GM15510 (cell line): Measurements from ENCODE around the gene SOX13.

Experiments
- POLR2A ChIP-seq: IDR thresholded peaks from 3 replicates; pipeline ENCODE4 v1.6.1; 2011; ENCODE audit warnings: borderline replicate concordance; ENCODE audit not compliant: insufficient read length; ENCODE audit errors: extremely low read depth

SOX13 gene

GRCh38 chr1:204105131-204105515 is 32.2 kb downstream of the SOX13 start:
- TF ChIP-seq POLR2A, result no peak

DNA sequence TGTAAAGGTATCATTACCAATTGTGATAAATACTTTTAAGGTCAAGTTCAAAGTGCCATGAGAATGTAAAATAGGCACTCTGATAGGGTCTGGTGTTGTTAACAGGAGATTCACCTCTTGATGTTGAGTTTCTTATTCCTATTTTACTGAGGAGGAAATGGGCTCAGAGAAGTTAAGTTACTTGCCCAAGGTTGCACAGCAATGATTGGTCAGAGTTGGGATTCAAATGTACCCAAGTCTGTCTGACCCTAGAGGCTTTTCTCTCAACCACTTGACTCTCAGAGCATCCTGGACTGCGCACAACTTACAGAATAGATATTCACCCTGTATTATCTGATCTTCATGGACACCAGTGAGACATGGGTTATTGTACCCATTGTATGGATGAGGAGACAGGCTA is 33.9 kb downstream of the SOX13 start:
- no peak for TF ChIP-seq POLR2A

DNA sequence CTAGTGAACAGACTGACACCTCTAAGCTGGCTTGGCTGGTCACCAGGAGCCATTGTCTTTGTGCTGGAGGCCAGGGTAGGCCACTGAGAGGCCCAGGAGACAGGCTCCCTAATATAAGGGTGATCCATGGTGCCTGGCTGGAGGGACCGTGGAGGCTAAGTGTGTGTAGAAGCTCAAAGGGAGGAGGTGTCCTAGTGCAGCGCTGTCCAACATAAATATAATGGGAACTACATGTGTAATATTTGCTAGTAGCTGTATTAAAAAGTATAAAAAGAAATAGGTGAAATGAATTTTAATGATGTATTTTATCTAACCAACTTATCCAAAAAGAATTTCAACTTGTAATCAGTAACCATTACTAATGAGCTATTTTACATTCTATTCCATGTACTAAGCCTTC is 35.0 kb downstream of the SOX13 start:
- no peak for TF ChIP-seq POLR2A

DNA sequence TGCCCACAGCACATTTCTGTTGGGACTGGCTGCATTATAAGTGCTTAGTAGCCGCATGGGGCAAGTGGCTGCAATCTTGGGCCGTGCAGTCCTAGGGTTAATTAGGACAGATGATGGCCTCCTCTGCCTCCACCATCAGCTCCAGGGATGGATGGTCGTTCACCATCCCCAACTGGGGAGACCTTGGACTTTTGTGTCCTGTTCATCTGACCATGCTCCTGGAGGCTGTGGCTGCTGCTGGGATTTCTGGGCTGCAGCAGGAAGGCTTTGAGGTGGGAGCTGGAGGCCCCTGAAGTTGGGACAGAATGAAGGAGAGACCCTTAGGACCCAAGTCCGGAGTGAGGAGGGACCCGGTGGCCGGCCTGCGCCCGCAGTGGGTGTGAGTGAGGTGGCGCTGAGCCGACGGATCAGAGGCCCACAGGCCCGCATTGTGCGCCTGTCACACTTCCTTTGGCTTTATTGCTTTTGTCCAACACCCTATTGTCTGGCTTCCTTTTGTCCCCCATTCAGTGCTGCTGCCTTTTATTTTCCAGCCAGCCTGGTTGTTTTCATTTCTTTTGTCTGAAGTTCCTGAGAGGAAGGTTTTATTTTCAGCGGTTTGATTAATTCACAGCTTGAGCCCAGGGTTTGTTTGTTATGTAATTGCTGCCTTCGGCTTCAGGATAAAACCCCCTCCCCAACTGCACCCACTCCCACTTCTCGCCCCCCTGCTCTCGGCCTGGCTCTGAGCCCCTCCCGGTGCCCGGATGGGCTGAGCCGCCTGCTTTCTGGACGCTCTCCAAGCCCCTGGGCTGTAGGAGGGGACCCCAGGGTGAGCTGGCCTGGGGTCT is 35.6 kb downstream of the SOX13 start:
- no peak for TF ChIP-seq POLR2A

- no peak for TF ChIP-seq POLR2A
Observed at GRCh38 chr1:204110894-204111633, 38.1 kb downstream of the SOX13 start.

DNA sequence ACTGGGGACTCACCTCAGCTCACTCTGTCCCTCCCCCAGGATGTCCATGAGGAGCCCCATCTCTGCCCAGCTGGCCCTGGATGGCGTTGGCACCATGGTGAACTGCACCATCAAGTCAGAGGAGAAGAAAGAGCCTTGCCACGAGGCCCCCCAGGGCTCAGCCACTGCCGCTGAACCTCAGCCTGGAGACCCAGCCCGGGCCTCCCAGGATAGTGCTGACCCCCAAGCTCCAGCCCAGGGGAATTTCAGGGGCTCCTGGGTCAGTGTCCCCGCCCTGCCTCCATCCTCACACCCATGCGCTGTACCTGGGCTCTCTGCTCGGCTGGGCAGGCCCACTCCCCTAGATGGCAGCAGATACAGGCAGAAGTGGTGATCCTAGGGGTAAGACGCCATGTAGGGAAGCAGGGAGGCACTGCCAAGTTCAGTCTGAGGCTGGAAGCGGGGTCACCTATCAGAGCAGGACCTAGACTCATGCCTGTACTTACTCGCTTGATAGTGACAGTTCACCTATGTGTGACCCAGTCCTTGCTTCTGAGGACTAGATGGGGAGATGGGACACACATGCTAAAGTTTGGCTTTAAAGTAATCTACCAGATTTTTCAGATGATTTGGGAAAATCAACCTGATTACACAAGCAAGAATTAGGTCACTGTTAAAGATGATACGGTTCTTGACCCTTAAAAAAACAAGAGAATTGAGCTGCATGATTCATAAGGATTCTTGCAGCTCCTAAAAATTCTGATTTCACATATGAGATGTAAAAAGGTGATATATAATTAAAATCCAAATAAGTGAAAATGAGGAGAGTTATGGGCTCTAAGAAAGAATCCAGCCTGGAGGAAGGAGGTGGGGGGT is 40.2 kb downstream of the SOX13 start:
- no peak for TF ChIP-seq POLR2A

GRCh38 chr1:204113896-204114295 is 41.0 kb downstream of the SOX13 start:
- no peak for TF ChIP-seq POLR2A

- TF ChIP-seq POLR2A, result no peak
Observed at GRCh38 chr1:204114606-204115005, 41.7 kb downstream of the SOX13 start.

- no peak for TF ChIP-seq POLR2A
Observed at GRCh38 chr1:204115116-204115515, 42.2 kb downstream of the SOX13 start.

GRCh38 chr1:204116539-204116938 is 43.6 kb downstream of the SOX13 start:
- TF ChIP-seq POLR2A, result no peak

GRCh38 chr1:204121840-204122555 is 49.1 kb downstream of the SOX13 start:
- no peak for TF ChIP-seq POLR2A

- no peak for TF ChIP-seq POLR2A
Observed at GRCh38 chr1:204123376-204123775, 50.5 kb downstream of the SOX13 start.

DNA sequence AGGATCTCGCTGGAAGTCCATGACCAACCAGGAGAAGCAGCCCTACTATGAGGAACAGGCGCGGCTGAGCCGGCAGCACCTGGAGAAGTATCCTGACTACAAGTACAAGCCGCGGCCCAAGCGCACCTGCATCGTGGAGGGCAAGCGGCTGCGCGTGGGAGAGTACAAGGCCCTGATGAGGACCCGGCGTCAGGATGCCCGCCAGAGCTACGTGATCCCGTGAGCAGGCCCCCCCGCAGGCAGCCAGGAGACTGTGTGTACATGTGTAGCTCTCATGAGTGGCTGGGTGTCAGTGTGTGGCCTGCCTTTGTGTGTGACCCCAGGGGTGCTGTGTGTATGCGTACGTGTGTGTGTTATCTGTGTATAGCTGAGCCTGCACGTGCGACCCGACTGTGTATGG is 51.7 kb downstream of the SOX13 start:
- TF ChIP-seq POLR2A, result no peak

DNA sequence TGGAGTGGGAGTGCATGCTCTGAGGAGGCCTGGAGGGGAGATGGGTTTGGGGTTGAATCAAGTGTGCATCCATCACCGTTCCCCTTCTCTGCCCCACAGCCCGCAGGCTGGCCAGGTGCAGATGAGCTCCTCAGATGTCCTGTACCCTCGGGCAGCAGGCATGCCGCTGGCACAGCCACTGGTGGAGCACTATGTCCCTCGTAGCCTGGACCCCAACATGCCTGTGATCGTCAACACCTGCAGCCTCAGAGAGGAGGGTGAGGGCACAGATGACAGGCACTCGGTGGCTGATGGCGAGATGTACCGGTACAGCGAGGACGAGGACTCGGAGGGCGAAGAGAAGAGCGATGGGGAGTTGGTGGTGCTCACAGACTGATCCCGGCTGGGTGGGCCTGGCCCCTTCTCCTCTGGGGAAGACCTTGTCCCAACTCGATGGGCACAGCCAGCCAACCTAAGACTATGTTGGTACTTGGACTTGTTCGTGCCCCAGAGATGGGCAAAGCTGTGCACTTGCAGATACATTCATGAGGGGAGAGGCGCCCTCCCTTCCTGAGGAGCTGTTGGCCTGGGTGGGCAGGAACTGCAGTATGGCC is 52.9 kb downstream of the SOX13 start:
- TF ChIP-seq POLR2A, result no peak
